Daoy (cell line): ENCODE measurements around the gene PNKP. TPM values are rescaled to one million over a fixed set of nuclear protein-coding genes. Genes with fewer than 3 reads are reported as not detected.

Source experiments
- DNase-seq: peaks from one replicate; pipeline ENCODE4 v3.0.0-alpha.2; 2015; ENCODE audit warnings: low read depth
- total RNA-seq: library from RNA; depleted of rRNA; stranded (reverse); fragments of >200 nt; shearing (Covaris generic); gene quantifications from 2 replicates; pipeline ENCODE4 v1.2.3, GENCODE V29; 2014; rRNA removed

PNKP gene
- total RNA-seq: 36.9 and 38.4 TPM in 2 replicates

DNA sequence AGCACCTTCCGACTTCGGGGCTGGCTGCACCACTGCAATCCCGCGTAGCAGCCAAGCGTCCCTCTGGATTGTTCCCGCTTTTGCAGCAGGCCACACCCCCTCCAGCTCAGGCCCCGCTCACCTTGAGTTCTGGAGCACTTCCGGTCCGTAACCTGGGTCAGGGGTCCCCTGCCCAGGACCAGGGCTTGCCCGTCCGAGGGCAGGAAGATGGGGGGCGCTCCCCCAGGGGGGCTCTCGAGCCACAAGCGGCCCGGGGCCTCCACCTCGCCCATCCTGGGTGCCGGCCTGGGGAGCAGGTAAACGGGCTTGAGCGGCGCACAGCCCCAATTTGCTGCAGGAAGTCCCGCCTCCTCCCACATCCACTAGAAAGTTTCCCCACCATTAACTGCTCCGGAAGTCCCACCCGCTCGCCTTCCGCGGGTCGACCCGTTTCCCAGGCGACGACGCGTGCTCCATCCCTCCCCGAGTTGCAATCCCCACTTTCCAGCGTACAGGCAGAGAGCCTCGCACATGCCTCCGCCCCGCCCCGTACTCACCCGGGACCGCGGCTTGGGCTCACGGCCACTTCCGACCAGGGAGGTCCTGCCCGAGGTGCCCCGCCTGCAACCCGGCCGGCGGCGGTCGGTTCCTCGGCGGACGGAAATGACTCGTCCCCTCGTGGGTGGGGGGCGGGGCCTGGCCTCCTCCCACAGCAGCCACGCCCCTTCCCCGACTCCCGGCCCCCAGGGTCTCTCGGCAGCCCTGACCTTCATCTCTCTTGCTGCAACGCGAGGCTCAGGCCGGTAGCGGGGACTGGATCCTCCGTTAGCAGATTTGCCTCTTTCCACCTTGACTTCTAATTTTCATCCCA, at the start of gene PNKP:
Gene PNKP (minus strand): TSS at position 644 of the 850 bp plus-strand sequence. CDS start 372 bp downstream, at position 272.
- DNase-seq: peak; percentile 97

DNA sequence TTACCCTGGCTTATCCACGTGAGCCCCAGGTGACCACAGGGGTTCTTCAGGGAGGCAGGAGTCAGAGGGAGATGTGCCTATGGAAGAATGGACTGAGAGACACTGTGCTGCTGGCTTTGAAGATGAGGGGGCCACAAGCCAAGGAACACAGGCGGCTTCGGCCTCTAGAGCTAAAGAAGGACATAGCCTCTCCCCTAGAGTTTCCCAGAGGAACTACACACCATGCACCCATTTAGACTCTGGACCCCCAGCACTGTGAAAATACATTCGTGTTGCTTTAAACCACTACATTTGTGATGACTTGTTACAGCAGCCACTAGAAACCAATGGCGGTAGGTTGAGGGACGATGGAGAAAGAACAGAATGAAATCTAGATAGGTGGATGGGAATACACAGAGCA, 47.9 kb upstream of the PNKP start:
- no peak for DNase-seq

DNA sequence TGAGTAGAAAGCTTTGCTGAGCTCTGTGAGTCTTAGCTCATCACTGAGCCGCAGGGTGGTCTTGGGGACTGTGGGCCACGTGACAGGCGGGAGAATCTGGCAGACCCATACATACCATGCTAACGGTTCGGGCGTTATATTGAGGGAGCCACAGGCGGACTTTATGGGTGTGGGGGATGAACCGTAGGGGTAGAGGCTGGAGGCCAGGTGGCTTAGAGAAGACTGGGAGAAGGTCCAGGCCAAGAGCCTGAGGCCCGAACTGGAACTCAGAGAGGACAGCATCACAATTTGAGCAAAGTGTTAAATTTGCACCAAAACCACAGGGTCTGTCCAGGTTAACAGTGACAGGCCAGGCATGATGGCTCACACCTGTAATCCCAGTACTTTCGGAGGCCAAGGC, 46.3 kb upstream of the PNKP start:
- no peak for DNase-seq

DNA sequence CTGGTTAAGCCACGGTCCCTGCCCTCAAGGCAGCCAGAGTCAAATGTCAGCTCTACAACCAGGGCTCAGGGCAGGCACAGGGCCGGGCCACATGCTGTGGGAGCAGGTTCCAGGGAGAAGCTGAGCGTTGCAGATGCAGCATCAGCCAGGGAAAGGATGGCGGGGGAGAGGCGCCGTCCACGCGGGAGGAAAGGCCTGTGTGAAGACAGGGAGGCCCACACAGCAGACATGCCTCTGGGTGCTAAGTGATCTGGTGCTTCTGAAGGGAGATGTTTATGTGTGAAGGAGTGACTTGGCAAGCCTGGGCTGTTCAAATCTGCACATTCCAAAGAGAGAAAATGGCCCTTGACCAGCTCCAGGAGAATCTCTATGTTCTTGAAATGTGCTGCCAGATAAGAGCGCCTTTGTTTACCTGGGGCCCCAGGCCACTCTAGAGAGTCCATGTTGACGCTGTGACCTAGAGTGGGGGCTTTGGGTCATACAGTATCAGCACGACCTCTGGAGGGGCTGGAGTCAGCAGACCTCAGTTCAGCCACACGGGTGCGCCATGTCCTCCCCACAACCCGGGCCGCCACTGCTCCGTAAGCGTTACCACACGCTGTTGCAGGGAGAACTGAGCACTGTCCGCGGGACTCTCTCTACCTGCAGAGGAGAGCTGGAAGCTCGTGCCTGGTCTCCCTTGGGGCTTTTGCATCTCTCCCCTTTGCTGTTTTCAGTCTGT, 45.7 kb upstream of the PNKP start:
- DNase-seq: no peak

DNA sequence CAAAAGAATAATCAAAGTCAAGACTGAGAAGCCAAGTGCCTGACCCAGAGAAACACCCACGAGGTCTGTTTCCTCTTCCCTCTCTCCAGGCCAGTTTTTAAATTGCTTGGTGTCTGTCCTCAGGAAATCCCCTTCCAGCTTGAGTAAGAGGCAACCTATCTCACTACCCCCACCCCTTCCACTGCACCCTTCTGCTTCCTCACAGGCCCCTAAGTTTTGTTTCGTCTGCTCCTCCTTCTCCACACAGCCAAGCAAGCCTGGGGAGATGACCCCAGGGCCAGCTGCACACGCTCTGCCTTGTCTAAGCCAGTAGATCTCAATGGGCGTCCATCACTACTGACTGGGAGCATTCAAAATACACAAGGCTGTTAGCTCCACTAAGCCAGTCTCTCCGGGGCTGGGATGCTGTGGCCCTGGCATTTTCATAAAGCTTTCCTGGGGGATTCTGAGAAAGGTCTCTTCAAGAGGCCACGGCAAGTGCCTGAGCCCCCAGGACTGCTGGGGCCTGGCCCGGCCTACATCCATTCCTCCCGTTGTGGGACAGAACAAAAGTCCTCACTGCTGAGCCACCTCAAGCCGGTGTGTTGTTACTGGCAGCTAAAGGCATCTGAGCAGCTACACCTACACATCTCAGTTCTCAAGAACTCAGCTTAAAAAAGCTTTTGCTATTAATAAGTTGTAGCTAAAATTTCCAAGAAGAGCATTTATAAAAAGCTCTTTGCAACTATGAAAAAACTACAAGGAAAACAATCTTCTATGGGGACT, 44.2 kb upstream of the PNKP start:
- DNase-seq: no peak

DNA sequence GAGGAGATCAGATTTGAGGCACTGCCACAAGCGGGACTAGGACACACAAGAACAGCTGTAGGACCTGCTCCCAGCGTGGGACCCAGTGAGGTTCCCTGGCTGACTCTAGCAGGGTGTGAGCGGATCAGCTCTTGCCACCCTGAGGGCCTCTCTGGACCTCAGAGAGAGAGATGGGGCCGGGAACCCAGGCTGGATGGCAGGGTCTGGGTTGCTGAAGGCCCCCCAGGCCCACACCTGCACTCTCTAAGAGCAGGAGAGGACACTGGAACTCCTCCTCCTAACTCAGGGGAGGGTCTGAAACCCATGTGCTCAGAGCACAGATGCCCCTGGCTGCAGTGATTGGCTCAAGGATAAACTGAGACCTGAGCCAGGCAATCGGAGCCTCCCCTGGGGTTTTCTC, 42.8 kb upstream of the PNKP start:
- no peak for DNase-seq

DNA sequence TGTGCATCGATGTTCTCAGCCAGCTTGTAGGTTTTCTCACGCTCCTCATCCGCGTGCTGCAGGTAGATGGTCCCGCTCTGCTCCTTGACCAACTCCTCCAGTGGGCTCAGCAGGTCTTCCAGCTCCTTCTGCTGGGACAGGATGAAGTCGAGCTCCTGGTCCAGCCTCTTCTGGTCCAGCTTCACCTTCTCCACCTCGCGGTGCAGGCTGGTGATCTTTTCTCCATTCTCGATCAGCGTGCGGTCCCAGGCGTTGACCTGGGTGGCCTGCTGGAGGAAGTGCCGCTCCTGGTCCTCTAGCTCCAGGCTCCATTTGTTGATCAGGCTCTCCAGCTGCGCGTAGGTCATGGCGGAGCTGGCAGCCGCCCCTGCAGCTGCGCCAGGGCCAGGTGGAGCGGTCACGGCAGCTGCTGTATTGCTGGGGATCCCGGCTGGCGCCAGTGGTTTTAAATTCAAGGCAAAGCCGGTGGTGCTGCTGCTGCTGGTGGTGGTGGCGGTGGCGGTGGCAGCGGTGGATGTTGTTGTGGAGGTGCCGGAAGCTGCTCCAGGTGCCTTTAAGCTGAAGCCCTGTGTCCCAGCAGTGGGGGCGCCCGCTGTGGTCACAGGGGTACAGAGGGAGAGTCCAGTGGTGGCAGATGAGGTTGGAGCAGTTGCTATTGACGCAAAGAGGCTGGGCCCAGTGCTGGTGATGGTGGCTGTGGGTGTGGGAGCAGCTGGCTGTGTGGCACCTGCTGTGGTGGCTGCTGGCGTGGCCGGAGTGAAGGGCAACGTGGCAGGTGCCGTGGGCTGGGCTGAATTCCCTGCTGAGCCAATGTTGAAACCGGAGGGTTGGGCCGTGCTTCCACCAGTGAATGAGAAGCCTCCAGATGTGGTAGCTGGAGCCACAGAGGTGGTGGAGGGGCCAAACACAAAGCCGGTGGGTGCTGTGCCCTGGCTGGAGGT, 41.4 kb upstream of the PNKP start:
- no peak for DNase-seq

DNA sequence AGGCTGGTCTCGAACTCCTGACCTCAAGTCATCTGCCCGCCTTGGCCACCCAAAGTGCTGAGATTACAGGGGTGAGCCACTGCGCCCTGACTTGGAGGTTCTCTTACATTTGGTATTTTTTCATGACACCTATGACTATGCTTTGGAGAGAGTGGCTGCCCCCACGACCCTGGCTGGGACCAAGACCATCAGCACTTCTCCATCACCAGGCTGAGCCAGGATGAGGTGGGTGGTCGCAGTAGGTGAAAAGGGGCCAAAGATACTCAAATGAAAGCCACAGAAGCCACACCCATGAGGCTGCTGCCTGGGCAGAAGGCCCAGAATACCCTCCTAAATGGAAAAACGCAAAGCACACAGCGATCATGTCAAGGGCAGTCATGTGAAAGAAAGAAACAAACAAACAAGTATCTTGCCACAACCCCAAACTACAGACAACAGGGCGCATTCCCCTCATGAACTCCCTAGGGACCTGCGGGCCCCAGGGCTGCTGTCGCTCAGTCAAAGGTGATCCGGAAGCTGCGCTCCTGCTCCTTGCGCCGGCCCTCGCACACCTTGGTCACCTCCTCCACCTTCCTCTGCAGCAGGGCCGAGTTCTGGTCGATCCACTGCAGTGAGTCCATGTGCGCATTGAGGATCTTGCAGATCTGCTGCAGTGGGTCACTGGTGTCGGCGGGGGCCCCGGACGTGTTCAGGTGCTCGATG, 40.5 kb upstream of the PNKP start:
- no peak for DNase-seq

DNA sequence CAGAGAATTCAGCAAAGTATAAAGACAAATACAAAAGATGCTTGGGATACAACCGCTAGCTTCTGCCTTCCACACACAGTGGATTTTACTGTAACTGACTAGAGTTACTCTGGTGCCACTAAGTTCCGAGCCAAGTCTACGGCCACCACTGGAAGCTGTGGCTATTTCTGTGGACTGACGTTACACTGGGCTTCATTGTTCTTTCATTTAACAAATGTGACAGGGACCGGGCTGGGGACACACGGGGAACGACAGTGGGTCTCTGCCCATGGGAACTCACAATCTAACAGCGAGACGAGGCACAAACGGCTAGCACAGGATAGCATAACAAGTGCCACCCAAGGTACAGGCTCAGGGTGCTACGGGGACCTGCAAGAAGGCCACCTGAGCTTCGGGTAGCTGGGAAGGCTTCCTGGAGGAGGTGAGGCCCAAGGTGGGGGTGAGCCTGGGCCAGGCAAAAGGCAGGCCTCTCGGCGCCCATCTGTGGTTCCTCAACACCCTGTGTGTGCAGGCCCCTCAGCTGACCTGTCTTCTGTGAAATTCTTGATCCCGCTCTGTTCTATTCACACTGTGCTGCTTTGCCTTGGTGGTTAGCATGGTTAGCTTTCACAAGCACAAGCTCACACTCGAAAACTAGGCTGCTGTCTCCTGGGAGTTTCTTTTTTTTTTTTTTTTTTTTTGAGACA, 39.6 kb upstream of the PNKP start:
- no peak for DNase-seq

DNA sequence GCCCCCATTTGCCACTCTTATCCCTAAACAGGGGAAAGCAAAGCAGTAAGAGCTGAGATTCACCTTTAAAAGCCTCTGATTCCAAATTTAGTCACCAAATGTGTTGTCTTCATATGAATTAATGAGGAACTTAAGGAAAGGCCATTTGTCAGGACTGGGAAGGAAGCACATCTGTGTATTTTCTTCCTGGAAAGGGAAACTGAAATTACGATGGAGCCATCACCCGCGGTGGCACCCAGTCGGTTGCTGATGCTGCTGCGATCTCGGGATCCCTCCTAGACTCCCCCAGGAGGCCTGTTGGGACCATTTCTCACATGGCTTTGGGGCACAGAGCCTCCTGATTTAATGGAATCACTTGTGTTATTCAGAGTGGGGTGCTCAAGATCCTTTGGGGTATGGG, 36.8 kb upstream of the PNKP start:
- no peak for DNase-seq

DNA sequence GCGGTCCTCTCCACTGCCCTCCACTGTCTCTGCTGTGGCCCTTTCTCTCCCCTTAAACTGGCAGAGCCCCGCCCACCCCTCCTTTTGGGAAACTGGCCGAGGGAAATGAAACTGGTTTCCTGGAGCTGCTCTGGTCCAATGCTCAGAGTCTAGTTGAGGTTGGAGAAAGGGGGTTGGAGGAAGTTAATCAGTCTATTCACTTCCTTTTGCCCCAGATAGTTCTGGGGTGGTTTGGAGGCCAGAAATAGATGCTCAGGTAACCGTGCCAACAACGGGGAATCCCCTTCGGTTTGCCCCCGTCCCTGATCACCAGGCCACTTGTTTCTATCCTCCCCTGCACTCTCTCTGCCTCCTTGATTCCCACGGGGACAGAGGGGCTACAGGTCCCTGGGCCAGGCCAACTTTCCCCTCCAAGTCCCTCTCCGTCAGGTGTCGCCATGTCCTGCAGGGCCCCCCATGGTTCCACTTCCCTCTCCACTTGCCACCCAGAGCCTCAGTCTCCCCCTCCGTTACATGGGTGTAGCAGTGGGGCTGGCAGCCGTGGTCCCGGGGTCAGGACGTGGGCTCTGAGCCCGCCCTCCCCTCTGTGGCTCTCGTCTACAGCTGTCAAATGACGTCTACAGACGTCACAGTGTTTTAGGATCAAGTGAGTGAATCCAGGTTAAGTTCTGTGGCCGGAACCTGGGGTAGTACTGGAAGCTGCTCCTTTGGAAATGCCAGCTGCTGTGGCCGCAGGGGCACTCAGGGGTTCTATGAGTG, 29.7 kb upstream of the PNKP start, which contains the start of gene IL4I1:
Gene IL4I1 (minus strand): TSS at position 25 of the 759 bp plus-strand sequence. CDS start 727 bp downstream, outside the sequence.
- peak; percentile 86 for DNase-seq

DNA sequence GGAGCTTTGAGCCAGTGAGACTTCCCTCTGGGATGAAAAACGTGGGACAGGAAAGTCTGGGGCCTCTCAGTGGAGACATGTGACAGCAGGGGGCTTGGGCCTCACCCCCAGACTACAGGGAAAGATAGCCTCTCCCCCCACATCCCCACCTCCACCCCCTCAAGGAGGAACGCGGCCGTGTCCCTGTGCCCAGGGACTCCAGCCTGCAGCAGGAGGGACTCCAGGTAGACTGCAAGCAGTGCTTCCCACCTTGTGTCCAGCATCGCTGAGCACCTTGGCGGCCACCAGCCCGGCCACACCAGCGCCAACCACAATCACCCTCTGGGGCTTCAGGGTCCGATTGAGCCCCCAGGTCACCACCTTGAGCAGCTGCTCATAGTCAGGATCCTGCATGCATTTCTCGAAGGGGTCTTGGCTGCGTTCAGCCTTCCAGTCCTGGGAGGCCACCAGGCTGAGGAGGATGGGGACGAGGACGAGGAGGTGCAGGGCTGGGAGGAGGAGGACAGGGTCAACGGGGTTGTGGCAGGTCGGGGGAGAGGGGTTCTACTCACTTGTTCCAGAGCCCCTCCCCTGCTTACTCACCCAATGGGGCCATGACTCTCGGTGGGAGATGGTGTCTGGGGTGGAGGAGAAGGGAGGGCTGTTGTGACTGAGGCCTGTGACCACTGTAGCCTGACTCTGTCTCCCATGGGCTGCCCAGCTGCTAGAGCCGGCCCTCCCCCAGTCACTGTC, 28.4 kb upstream of the PNKP start:
- DNase-seq: peak; percentile 37

DNA sequence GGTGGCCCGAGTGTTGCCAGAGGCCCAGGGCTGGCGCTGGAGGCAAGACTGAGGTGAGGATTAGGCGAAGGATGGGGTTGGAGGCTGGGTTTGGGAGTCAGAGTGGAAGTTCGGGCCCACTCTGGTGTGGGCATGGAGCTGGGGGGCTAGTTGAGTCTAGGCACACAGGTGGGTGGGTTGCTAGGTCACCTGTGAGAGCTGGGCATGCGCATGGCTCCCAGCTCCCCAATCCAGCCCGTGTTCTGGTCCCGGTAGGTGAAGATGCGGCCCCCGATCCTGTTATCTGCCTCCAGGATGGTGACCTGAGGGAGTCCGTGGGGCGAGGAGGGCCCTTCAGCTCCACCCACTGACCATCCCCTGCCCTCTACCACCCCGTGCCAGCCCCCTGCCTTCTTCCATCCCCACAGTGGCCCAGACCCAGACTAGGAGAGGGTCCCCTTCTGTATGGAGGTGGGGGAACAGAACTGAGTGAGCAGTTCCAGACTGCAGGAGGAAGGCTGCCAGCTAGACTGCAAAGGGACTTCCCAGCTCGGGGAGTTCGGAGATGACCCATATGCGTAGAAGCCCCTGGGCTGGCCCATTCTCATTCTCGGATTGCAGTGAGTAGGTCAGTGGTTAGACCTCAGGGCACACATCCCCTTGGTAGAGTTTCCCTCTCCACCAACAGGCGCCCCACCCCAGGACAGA, 27.6 kb upstream of the PNKP start:
- peak; percentile 44 for DNase-seq

DNA sequence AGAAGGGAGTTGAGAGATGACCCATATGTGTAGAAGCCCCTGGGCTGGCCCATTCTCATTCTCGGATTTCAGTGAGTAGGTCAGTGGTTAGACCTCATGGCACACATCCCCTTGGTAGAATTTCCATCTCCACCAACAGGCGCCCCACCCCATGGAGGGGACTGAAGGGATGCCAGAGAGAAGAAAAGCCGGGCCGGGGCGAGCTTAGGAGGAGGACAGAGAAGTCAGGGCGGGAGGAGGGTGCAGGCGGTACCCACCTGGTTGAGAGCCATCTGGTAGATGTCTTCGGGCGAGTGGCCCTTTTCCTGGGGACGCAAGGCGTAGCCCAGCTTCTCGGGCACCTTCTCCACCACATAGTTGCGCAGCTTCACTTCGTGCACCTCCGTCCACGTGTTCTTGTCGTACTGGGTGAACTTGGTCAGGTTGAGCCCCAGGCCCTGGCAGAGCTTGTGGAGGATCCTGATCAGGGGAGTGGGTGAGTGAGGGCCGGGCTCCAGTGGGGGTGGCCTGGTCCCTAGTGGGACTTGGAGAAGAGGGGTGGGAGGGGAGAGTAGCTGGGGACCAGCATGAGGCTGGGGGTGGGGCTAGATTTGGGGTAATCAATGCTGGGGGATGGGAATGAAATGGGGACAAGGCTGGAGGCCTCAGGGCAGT, 26.8 kb upstream of the PNKP start:
- no peak for DNase-seq

DNA sequence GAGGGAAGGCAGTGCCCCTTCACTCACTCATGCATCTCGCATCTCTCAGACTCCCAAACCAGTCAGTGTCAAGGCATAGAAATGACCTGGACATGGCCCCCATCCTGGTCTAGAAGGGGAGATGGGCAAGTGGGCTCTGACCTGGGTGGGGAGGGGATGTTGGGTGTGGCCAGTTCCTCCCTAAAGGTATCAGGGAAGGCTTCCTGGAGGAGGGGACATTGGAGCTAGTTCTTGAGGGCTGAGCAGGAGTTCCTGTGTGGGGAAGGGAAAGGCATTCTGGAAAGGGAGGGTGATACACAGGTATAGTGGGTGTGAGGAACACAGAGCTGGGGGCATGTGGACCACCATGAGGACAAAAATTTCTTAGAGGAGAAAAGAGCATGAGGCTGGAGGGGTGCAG, 25.3 kb upstream of the PNKP start:
- no peak for DNase-seq

DNA sequence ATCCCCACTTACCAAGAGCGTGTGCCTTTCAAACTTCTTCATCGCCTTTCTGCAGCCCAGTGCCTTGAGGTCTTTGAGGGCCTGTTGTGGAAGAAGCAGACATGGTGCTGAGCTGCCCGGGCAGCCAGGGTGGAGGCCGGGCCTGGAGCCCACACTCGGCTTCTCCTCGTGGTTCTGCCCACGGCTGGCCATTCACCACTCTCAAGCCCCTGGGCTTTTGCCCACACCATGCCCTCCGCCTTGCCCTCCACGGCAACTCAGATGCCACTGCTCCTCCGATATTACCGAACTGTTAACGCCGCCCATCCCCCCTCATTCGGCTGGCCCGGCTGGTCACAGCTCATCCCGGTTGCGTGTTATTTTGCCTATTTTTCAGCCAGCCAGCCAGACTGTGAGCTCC, 24.0 kb upstream of the PNKP start:
- no peak for DNase-seq
